ENCODE data around the gene ATP5F1D. TPM values are rescaled to one million over a fixed set of nuclear protein-coding genes. Genes with fewer than 3 reads are reported as not detected.

ATP5F1D gene
- total RNA-seq, 3 donors from 2014 or later = 47.6 to 64.9 (median 61.3) TPM

- no peaks in the 10 kb centered on the region for H3K27me3 ChIP-seq
- DNase-seq (ENCODE audit: low spot score in 2 of 2) = no peak
- intact Hi-C loops (cut with DNase I; ENCODE audit: low total_unique reads) = loop anchor here (10.0 kb wide), 1 partner anchor 324 kb away; the partner anchor contains the start of genes MED16 and RNU6-9
- no peak overlapping the region for H3K4me3 ChIP-seq
- no peaks in the 10 kb centered on the region for H3K9me3 ChIP-seq
- peaks cover 7 to 20% of the 10 kb centered on the region in 2 donors for H3K4me1 ChIP-seq
- peak overlapping the region; percentile 50 to 72 for H3K27ac ChIP-seq
- no peaks in the 10 kb centered on the region for H3K36me3 ChIP-seq
- TF ChIP-seq POLR2AphosphoS5 (IDR thresholded peaks at IDR 0.05) (no peak), CTCF (IDR thresholded peaks at IDR 0.05) (no peak), POLR2A (IDR thresholded peaks at IDR 0.05) (no peak)
These were observed 22.6 kb upstream of the ATP5F1D start for GRCh38 chr19:1218751-1219567.

GRCh38 chr19:1219786-1220476 is 21.6 kb upstream of the ATP5F1D start:
- Histone ChIP-seq H3K4me3 (no peak overlapping the region), H3K27ac (no peak overlapping the region), H3K27me3 (no peaks in the 10 kb centered on the region), H3K36me3 (no peaks in the 10 kb centered on the region), H3K4me1 (peaks cover under 1 to 10% of the 10 kb centered on the region in 2 donors), H3K9me3 (no peaks in the 10 kb centered on the region)
- no peak for TF ChIP-seq POLR2A (IDR thresholded peaks at IDR 0.05)
- TF ChIP-seq CTCF (IDR thresholded peaks at IDR 0.05) = no peak
- TF ChIP-seq POLR2AphosphoS5 (IDR thresholded peaks at IDR 0.05) = no peak
- intact Hi-C loops (cut with DNase I; ENCODE audit: low total_unique reads) = loop anchor here (10.0 kb wide), 2 partner anchors 205 to 325 kb away; partner anchors contain the start of genes MED16 and RNU6-9
- DNase-seq (ENCODE audit: low spot score in 2 of 2) = no peak

- peaks cover 0 to 5% of the 10 kb centered on the region in 2 donors for H3K4me1 ChIP-seq
- DNase-seq (ENCODE audit: low spot score in 2 of 2) = no peak
- H3K4me3 ChIP-seq = no peak overlapping the region
- no peaks in the 10 kb centered on the region for H3K36me3 ChIP-seq
- intact Hi-C loops (cut with DNase I; ENCODE audit: low total_unique reads) = loop anchor here (10.0 kb wide), 1 partner anchor 206 kb away; no protein-coding TSS in a partner anchor
- H3K27ac ChIP-seq = no peak overlapping the region
- no peaks in the 10 kb centered on the region for H3K9me3 ChIP-seq
- TF ChIP-seq POLR2AphosphoS5 (IDR thresholded peaks at IDR 0.05) = no peak
- no peak for TF ChIP-seq CTCF (IDR thresholded peaks at IDR 0.05)
- TF ChIP-seq POLR2A (IDR thresholded peaks at IDR 0.05) = no peak
- no peaks in the 10 kb centered on the region for H3K27me3 ChIP-seq
These were observed 21.0 kb upstream of the ATP5F1D start for GRCh38 chr19:1220477-1220930.

DNA sequence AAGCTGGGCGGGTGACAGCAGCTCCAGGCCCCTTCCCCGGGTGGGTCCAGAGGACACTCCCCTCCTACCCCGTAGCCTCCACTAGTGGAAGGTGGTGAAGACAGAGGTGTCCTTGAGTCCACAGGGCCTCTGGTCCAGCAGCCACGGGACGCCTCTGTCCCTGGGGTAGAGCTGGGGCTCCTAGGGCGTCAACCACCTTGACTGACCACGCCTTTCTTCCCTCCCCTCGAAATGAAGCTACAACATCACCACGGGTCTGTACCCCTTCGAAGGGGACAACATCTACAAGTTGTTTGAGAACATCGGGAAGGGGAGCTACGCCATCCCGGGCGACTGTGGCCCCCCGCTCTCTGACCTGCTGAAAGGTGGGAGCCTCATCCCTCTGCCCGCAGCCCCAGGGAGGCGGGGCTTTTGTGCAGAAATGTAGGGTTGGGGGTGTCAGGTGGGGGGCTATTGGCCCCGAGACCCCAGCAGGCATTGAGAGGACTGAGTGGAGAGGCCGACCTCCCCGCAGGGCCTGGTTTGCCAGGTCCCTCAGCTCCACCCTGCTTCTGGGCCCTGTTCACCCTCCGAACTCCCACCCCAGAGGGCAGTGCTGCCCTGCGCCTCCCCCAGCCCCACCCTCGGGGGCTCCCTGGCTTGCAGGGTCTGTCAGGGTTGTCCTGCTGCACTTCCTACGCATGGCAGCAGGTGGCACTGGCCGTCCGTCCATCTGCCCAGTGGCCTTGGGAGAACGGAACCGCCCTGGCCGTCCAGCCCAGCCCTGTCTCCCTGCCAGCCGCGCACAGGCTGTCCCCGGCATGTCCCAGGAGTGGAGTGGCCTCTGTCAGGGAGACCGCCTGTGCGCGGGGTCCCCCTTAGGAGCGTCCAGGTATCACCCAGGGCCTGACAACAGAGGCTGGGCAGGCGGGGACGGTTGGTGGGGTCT is 20.3 kb upstream of the ATP5F1D start:
- H3K27me3 ChIP-seq = no peaks in the 10 kb centered on the region
- H3K4me1 ChIP-seq = no peaks in the 10 kb centered on the region
- no peak for DNase-seq (ENCODE audit: low spot score in 2 of 2)
- H3K27ac ChIP-seq = peak overlapping the region in 1 of 2 donors; percentile 21
- H3K36me3 ChIP-seq = no peaks in the 10 kb centered on the region
- no peak overlapping the region for H3K4me3 ChIP-seq
- TF ChIP-seq CTCF (IDR thresholded peaks at IDR 0.05) = peak in 2 of 3 donors; percentile 25 to 28
- TF ChIP-seq POLR2AphosphoS5 (IDR thresholded peaks at IDR 0.05) = no peak
- TF ChIP-seq POLR2A (IDR thresholded peaks at IDR 0.05) = no peak
- intact Hi-C loops (cut with DNase I; ENCODE audit: low total_unique reads) = loop anchor here (10.0 kb wide), 1 partner anchor 206 kb away; no protein-coding TSS in a partner anchor
- H3K9me3 ChIP-seq = no peaks in the 10 kb centered on the region
